Gastrocnemius medialis (tissue), 4 donors: Measurements from ENCODE around the gene PHF12.
A peak's percentile ranks its signal among the peaks of the same experiment; 100 is the strongest.

Source experiments
- CTCF ChIP-seq, 5 experiments: fragments of 450-650 bp in 3 of 5; fragments of 200-600 bp in 2 of 5; sonication (generic) in 2 of 5; IDR thresholded peaks in 4 of 5; conservative IDR thresholded peaks in 1 of 5; 1 replicate in 4 of 5; 2 replicates in 1 of 5; pipeline ENCODE4 v1.5.1; 2016 to 2019; ENCODE audit warnings: antibody characterized with exemption in 5 of 5, mild to moderate bottlenecking in 3 of 5, moderate library complexity in 3 of 5
- POLR2A ChIP-seq, 2 donors: fragments of 450-650 bp; IDR thresholded peaks; one replicate each; pipeline ENCODE4 v1.6.1; 2017; ENCODE audit warnings: antibody characterized with exemption in 2 of 2, mild to moderate bottlenecking in 2 of 2, moderate library complexity in 2 of 2

GRCh38 chr17:28949185-28950016 lies 1.9 kb downstream of the PHF12 start:
- TF ChIP-seq CTCF (IDR thresholded peaks at IDR 0.05 in 4 of 5, conservative IDR thresholded peaks at IDR 0.05 in 1 of 5) (no peak), POLR2A (IDR thresholded peaks at IDR 0.05) (peak in 1 of 2 donors; percentile 17)
